Measurements from ENCODE around the gene CDHR2. TPM values are rescaled to one million over a fixed set of nuclear protein-coding genes. Genes with fewer than 3 reads are reported as not detected.

CDHR2 gene
- total RNA-seq, 2 donors from 2014 or later, result 0.29 TPM

DNA sequence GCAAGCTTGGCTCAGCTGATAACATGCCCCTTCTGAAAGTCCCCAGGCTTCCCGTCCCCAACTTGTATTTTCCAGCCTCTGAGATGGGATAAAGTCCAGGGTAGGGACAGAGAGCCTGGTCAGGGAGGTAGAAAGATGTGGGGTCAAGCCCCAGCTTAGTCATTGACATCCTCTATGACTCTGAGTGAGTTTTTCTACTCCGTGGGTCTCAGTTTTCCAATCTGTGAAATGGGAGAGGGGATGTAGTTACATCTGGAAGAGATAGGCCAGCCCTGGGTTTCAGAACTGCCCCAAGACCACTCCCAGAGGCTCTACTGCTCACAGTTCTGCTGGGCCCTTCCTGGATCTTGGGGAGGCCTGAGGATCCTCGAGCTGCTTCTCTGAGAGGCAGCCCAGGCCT, 57.7 kb downstream of the CDHR2 start:
- intact Hi-C loops (cut with DNase I), result no loop called here
- ATAC-seq (no peak), DNase-seq (no peak)

DNA sequence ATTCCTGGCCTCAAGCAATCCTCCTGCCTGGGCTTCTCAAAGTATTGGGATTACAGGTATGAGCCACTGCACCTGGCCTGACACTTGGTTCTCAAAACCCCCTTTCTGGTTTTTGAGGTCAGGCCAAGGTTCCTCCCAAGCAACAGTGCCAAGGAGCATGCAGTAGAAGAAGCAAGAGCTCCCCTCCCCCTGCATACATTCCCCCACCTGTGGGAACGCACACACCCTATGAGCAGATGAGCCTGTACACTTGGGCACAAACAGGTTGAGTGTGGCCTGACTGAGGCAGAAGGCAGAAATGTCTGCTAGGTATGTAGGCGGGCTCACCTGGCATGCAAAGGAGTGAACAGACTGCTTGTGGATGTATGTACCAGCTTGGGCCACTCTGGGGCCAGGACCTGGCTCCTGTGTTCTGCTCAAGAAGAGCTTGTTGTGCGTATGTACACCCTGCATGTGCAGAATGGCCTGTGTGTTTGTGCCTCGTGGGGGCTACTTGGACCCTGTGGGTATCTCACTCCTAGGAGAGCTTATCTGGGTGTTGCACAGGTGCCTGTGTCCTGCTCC, 59.1 kb downstream of the CDHR2 start:
- DNase-seq, result no peak
- no peak for ATAC-seq
- intact Hi-C loops (cut with DNase I), result no loop called here

DNA sequence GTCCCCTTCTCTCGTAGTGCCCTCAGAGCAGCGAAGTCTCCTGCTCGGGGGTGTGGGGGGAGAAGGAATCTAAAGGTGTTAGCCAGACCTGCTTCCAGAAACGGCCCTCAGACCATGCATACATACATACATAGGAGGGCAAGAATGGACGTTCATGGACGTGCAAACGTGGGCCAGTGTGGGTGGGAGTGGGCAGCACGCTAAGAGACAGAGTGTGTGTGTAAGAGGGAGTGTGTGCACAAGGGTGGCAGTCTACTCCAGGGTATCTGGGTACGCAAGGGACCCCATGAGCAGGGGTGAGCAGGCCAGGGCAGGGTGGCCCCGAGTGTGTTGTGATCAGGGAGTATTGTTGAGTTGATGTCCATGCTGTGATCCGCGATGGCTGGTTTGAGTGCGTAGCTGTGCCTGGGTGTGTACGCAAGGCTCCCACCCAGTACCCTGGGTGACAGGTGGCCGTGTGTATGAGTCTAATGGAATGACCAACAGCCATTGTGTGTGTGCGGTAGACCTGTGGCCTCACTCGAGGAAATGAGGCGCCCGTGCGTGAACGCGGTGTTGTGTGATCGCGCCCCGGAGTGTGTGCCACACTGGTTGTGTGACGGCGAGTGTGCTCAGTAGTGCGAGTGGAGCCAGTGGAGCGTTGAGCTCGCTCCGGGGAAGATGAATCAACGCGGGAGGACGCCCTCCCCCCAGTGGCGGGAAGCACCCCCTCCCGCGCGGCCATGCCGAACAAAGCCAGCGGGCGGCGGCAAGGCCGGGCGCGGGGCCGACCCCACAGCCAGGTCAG, 60.0 kb downstream of the CDHR2 start:
- intact Hi-C loops (cut with DNase I), result no loop called here
- DNase-seq (no peak), ATAC-seq (peak in 1 of 2 donors; percentile 4)

DNA sequence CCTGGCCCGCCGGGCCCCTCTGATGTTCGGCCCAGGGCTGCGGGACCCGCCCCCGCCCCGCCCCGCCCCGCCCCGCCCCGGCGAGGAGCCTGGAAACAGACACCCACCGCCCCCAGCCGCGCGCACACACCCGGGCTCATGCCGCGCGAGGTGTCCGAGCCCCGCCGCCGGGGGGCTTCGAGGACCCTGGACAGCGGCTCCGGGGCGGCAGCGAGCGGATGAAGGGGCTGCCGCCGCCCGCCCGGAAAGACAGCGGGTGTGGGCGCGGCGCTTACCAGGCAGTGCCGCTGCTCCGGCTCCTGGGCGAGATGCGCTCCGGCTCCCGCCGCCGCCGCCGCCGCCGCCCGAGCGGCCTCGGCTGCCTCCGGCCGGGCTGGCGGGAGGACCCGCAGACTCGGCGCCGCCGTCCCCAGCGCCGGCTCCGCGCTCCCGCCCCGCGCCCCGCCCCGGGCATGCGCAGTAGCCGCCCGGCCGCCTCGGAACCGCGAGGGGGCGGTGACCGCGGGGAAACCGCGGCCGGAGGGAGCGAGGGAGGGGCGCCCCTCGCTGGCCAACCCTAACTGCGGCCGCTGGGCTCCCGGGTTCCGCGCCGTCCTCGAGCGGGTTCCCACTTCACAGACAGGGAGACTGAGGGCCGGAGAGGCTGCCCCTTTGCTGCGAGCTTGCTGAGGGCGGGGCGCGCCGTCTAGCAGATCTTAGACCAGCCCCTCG, 60.7 kb downstream of the CDHR2 start, which contains the start of gene GPRIN1:
Gene GPRIN1, minus strand, starts transcription at position 433 of the 711 bp plus-strand sequence. CDS start 10,322 bp downstream, outside the sequence.
- intact Hi-C loops (cut with DNase I), result no loop called here
- ATAC-seq (peak; percentile 86 to 92), DNase-seq (peak; percentile 58)

DNA sequence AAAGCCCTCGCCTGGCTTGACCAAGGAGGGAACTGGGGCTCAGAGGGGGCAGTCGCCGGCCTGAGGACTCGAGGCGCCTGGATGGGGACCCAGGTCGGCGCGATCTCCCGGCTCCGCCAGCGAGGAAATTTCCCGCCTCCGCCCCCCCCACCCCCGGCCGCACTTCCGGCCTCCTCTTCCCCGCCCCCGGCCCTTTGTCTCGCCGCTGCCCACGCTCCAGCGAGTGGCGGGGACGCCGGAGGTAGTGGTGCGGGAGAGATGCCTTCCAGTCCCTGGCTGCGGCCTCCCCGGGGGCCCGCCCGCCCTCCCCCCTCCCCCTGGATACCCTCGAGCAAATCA, 61.3 kb downstream of the CDHR2 start:
- ATAC-seq (no peak), DNase-seq (no peak)
- intact Hi-C loops (cut with DNase I), result no loop called here

DNA sequence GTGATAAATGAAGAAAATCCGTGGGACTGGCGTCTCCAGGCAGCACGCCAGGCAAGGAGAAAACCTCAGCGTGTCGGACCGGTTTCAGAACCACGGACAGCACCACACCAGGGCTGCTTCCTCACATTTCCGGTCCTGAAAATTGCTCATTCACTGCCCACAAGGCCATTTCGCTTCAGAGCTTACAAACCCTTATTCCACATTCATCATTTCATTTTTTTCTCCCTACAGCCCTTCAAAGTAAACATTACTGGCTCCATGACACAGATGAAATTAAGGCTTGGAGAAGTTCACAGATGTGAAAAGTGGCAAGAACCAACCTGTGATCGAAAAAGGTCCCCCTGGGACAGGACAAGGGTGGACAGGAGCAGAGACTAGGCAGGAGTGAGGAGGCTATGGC, 62.3 kb downstream of the CDHR2 start:
- peak; percentile 86 for DNase-seq
- intact Hi-C loops (cut with DNase I), result no loop called here
- no peak for ATAC-seq

DNA sequence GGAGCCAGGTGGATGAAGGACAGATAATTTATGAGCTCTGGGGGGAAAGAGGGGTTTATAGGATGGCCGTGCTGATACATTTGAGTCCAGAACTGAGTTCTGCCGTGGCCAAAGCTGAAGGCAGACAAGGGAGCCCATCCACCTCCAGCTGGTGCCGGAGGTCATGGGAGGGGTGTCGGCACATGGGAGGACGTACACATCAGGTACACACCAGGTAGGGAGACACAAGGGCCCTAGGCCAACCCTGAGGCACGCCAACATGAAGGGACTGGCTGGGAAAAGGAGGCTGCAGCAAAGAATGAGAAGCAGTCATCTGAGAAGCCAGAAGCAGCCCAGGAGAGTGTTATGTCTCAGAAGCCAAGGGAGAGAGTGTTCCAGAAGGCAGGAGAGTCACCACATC, 62.9 kb downstream of the CDHR2 start:
- DNase-seq (no peak), ATAC-seq (no peak)
- intact Hi-C loops (cut with DNase I), result no loop called here

DNA sequence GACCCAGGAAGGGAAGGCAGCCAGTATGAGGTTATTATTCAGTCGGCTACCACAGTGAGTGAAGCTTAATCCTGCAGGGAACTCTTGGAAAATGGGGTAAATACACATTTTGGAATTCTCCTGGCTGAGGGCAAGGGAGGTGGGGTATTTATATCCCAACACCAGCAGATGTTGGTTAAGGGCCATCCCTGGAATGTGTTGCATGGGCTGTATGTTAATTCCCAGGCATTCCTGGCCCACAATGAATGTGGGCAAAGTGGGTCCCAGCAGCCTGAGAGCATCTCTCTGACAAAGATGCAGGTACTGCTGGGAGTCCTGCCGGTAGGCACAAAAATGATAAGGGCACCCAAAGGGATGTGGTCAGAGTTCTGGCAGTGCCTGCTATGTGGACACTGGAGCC, 63.7 kb downstream of the CDHR2 start:
- intact Hi-C loops (cut with DNase I), result no loop called here
- DNase-seq (no peak), ATAC-seq (no peak)

DNA sequence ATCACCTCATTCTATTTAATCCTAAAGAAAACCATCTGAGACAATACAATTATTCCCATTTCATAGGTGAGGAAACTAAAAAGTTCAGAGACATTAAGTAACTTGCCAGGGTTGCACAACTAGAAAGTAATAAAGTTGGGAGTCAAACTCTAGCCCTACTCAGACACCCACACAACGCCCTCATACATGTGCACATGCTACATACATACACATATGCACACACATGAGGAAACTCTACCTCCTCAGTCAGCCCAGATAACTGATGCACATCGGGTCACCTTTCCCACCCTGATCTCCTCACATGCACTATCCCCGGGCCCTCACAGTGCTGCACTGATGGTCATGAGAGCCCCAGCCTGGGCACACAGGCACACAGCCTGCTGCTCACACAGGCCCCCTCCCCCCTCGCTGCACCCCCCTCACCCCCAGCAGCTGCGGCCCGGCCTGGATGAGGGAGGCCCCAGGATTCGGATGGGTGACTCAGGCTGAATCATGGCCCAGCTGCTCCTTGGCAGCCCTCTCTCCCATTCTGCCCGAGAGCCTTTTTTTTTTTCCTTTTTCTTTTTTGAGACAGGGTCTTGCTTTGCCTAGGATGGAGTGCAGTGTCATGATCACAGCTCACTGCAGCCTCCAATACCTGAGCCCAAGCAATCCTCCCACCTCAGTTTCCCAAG, 65.8 kb downstream of the CDHR2 start:
- intact Hi-C loops (cut with DNase I), result no loop called here
- ATAC-seq (peak in 1 of 2 donors; percentile 34), DNase-seq (no peak)

DNA sequence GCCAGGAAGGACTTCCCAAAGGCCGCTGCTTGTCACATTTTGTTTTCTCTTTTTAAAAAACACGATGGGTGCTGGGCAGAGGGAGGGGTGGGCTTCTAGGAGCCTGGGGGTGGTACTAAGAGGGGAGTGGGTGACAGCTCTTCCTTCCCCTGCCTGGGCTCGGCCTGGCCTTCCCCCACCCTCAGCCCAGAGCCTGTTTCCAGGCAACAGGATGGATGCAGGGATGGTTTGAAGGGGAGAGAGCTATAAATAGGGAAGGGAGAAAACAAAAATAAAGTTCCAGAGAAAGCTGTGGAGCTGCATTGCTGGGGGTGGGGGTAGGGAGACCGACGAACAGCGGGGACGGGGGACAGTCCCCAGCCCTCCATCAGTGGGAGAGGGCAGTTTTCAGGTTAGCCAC, 67.4 kb downstream of the CDHR2 start:
- ATAC-seq, result no peak
- intact Hi-C loops (cut with DNase I), result no loop called here
- DNase-seq, result no peak

DNA sequence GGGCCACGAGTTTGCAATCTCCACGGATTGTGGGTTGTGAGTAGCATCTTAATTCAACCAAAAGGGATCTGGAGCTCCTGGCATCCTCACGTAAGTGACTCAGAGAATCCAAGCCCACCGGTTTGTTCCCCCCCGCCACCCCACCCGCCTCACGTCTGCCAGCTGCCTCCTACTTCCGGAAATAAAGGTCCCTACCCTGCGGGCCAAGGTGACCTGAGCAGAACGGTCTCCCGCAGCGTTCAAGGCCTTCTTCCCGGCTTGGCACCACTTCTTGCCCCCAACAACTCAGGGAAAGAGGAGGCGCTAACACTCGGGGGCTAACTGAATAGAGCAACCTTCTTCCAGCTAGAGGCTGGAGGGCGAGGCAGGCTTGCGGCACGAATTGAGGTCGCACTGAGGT, 69.6 kb downstream of the CDHR2 start:
- intact Hi-C loops (cut with DNase I), result no loop called here
- no peak for ATAC-seq

DNA sequence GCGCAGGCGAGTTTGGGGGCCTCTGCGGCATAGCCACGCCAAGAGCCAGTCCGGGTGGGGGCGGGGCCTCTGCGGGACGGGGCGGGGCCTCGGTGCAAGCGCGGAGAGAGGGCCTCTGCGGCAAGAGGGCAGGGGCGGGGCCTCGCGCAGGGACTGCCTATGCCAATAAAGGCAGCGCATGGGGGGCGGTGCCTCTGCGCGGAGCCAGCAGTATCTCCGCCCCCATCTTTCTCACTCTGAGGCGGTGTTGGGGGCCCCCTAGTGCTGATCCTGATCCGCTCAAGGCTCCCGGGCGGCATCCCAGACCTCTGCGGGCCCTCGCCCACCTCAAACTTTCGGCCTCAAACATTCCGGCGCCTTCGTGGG, 70.0 kb downstream of the CDHR2 start:
- DNase-seq (peak; percentile 79), ATAC-seq (peak; percentile 75 to 81)
- intact Hi-C loops (cut with DNase I), result no loop called here

More for the DNA sequence above, 69.6 kb downstream of the CDHR2 start:
- DNase-seq, result no peak

DNA sequence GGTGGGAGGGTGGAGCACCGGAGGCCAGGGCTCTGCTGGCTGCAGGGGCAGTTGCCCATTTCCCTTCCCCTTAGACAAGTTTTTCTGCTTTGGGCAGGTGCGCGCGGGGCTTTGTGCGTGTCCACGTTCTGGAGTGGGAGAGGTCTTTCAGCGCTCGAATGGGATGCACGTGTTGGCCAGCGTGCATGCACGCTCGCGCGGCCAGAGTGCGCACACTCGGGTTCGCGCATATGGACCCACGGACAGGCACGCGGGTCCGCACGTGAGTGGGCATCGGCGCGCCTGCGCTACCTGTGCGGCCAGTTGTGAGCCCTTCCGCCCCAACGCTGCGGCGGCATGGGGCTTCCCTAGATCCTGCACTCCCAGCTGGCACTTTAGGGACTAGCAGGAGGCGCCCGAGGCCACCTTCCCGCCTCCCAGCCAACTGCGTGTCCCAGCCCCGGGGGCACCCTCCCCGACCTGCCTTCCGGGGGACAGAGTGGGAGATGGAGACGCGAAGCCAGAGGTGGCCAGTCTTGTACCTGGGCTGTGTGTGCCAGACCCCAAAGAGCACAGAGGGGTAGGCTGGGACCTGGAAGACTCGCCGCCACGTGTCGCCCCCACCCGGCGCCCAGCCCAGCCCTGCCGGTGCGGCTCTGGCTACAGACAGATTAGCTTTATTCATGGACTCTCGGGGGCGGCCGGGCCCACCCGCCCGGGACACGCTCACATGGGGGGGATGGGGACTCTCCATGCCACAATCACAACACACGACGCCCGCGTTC, 70.6 kb downstream of the CDHR2 start:
- intact Hi-C loops (cut with DNase I), result no loop called here
- ATAC-seq (no peak), DNase-seq (no peak)

DNA sequence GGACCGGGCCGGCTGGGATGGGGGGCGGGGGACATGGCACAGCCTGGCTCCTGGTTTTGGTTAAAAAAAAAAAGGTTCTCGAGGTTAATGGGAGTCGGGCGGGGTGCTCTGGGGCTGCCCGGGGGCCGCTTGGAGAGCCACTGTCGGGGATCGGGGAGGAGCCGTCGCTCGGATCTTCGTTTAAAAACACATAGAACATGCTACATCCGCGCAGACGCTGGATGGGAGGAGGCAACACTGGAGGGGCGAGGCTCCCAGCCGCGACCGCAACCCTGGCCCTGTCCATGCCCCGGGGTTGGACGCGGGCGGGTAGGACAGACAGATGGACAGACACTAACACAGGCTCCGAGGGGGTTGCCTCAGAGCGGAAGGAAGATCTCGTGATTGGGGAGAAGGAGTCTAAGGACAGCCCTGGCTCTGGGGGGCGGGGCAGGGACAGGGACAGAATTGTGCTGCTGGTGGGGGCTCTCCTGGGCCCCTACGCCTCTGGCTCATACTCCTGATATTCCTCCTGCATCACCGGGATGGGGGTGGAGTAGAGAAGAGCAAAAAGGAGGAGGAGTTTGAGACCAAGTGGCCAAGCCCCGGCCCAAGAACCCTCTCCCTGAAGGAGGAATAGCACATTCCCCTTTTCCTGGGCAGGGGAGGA, 71.3 kb downstream of the CDHR2 start:
- ATAC-seq (peak in 1 of 2 donors; percentile 27), DNase-seq (no peak)
- intact Hi-C loops (cut with DNase I), result no loop called here

DNA sequence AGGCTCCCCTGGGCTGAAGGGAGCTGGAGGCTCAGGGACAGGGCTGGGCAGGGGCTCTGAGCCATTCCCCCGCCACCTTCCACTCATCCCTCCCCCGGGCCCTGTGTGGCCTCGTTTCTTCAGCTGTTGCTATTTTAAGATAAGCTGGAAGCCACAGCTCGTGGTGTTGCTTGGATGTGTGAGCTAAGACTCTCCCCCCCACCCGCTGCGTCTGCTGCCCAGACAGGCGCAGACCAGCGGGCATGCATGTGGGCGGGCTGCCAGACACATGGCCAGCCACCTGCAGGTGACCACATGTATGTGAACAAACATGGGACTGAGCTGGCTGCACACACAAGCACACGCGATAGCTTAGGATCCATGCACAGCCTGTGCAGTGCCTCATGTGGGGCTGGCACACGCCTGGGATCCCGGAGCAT, 72.5 kb downstream of the CDHR2 start:
- ATAC-seq (peak; percentile 38 to 45), DNase-seq (no peak)
- intact Hi-C loops (cut with DNase I), result no loop called here

DNA sequence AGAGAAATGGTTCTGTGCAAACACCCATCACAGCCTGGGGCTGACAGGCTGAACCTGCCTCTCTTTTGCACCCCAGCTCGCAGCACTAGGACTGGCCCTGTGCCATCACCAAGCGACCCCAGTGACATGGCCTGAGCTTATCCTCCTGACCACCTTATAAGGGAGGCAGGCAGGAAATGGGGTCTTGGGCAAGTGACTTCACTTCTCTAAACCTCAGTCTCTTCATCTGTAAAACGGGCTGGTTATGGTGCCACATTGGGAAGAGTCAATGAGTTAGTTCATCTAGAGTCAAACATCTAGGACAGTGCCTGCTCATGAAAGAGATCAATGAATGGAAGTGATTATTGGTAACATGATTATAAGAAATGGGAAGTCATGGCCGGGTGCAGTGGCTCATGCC, 75.0 kb downstream of the CDHR2 start:
- intact Hi-C loops (cut with DNase I), result no loop called here
- ATAC-seq, result no peak
- DNase-seq, result no peak

DNA sequence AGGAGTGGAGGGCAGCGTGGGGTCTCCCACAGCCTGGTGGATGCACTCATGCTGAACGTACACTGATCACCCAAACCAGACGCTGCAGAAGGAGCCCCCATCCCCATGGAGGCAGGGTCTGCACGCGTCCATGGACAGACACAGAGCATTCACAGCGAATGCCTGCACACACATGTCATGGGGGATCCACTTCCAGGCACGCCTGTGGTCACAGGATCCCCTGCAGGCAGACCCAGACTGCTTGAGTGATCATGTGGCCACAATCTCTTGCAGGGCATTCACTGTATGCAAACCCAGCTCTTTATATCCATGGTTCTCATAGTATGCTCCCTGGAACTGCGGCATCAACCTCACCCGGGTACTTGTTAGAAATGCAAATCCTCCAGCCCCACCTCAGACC, 75.8 kb downstream of the CDHR2 start:
- ATAC-seq (no peak), DNase-seq (no peak)
- intact Hi-C loops (cut with DNase I), result no loop called here

DNA sequence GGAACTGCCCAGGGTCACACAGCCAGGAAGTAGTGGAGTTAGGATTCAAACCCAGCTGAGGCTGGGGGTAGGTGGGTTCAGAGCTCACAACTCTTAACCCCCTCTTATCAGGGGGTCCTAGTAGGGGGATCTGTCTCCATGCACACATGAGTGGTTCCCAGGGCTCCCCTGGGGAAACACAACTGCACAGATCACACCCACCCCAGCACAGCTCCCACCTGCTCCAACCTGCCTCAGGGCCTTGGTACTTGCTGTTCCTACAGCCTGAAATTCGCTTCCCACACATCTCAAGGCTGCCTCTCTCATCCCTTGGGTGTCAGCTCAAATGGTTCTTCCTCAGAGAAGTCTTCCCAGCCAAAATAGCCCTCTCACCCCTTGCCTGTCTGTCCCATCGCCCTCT, 76.4 kb downstream of the CDHR2 start:
- ATAC-seq, result no peak
- DNase-seq, result no peak
- intact Hi-C loops (cut with DNase I), result no loop called here
